Keratinocyte (primary cell): ENCODE measurements around the gene FOXE3. TPM values are rescaled to one million over a fixed set of nuclear protein-coding genes. Genes with fewer than 3 reads are reported as not detected.

Source experiments
- DNase-seq: peaks from one replicate; pipeline ENCODE4 v3.0.0-alpha.2; 2011; ENCODE audit warnings: low read depth, missing footprints, low spot score
- FAIRE-seq: peaks from 2 replicates; lab custom pipeline; 2011; peaks lifted over from hg19 to GRCh38; lab: Jason Lieb, UNC
- H2AFZ ChIP-seq: 2 replicates; pipeline ENCODE4 v1.6.0; 2012; ENCODE audit warnings: low read length, control low read depth, inconsistent platforms; ENCODE audit not compliant: control insufficient read depth
- H3K27ac ChIP-seq: 2 replicates; pipeline ENCODE4 v1.5.1; 2011; ENCODE audit warnings: low read length; ENCODE audit not compliant: control insufficient read depth, insufficient read depth
- H3K27me3 ChIP-seq: 3 replicates; pipeline ENCODE4 v1.6.0; 2011; ENCODE audit warnings: low read length; ENCODE audit not compliant: control insufficient read depth, insufficient read depth; ENCODE audit errors: extremely low read depth
- H3K36me3 ChIP-seq, 2 experiments: 2 replicates in 1 of 2; 3 replicates in 1 of 2; pipeline ENCODE4 v1.5.1; 2011; ENCODE audit warnings: low read length in 2 of 2, mild to moderate bottlenecking in 1 of 2; ENCODE audit not compliant: control insufficient read depth in 2 of 2, insufficient read depth in 2 of 2; ENCODE audit errors: extremely low read depth in 1 of 2
- H3K4me1 ChIP-seq: 3 replicates; pipeline ENCODE4 v1.5.1; 2011; ENCODE audit warnings: low read length; ENCODE audit not compliant: control insufficient read depth, insufficient read depth; ENCODE audit errors: extremely low read depth
- H3K4me2 ChIP-seq: 3 replicates; pipeline ENCODE4 v1.6.0; 2011; ENCODE audit warnings: low read depth, low read length; ENCODE audit not compliant: control insufficient read depth, insufficient read depth; ENCODE audit errors: extremely low read depth
- H3K4me3 ChIP-seq, 3 experiments: fragments of 200-600 bp in 1 of 3; sonication (generic) in 1 of 3; 2 replicates in 2 of 3; 3 replicates in 1 of 3; pipeline ENCODE4 v1.5.1; 2011 to 2016; ENCODE audit warnings: low read length in 3 of 3, mild to moderate bottlenecking in 3 of 3, control low read depth in 2 of 3, inconsistent platforms in 1 of 3, low read depth in 1 of 3, mixed read lengths in 1 of 3, mixed run types in 1 of 3, moderate library complexity in 1 of 3; ENCODE audit not compliant: control insufficient read depth in 2 of 3, insufficient read depth in 2 of 3; ENCODE audit errors: extremely low read depth in 1 of 3
- H3K79me2 ChIP-seq: 2 replicates; pipeline ENCODE4 v1.6.0; 2012; ENCODE audit warnings: low read length; ENCODE audit not compliant: control insufficient read depth, insufficient read depth
- H3K9ac ChIP-seq: 3 replicates; pipeline ENCODE4 v1.6.0; 2011; ENCODE audit warnings: low read length; ENCODE audit not compliant: control insufficient read depth, insufficient read depth; ENCODE audit errors: extremely low read depth
- H3K9me1 ChIP-seq: 3 replicates; pipeline ENCODE4 v1.6.0; 2011; ENCODE audit warnings: low read length; ENCODE audit not compliant: control insufficient read depth, insufficient read depth; ENCODE audit errors: extremely low read depth
- H3K9me3 ChIP-seq: 2 replicates; pipeline ENCODE4 v1.5.1; 2012; ENCODE audit warnings: low read depth, low read length; ENCODE audit not compliant: control insufficient read depth
- H4K20me1 ChIP-seq: 3 replicates; pipeline ENCODE4 v1.6.0; 2011; ENCODE audit warnings: low read length; ENCODE audit not compliant: control insufficient read depth, insufficient read depth; ENCODE audit errors: extremely low read depth
- CTCF ChIP-seq, 3 experiments: IDR thresholded peaks in 1 of 3; conservative IDR thresholded peaks in 1 of 3; optimal IDR thresholded peaks in 1 of 3; 2 replicates in 2 of 3; 3 replicates in 1 of 3; pipeline versions ENCODE3 to v1.5.1; 2011; ENCODE audit warnings: low read length in 3 of 3, mild to moderate bottlenecking in 3 of 3, moderate library complexity in 2 of 3, control low read depth in 1 of 3, inconsistent platforms in 1 of 3; ENCODE audit not compliant: insufficient read depth in 2 of 3; ENCODE audit errors: extremely low read depth in 1 of 3
- EZH2 ChIP-seq: IDR thresholded peaks from one replicate; pipeline ENCODE4 v1.6.1; 2012; ENCODE audit warnings: inconsistent platforms, mild to moderate bottlenecking, low read length, moderate library complexity
- dilution Hi-C: fragments of 300-500 bp; cut with MboI; formaldehyde crosslinking; loops from one replicate; pipeline ENCODE4 v1.7.0; 2020; ENCODE audit warnings: low sequenced_read_pairs; ENCODE audit not compliant: extremely low pct_ligation_motif_present
- polyA plus RNA-seq, 5 experiments: library from polyadenylated mRNA; depleted of rRNA in 3 of 5; stranded (reverse) in 3 of 5; stranded (forward) in 1 of 5; unstranded in 1 of 5; fragments of >200 nt; gene quantifications; 1 replicate in 1 of 5; 2 replicates in 3 of 5; 3 replicates in 1 of 5; pipeline versions ENCODE4 v1.2.1 to v1.2.3, GENCODE V29; 2011 to 2012; ENCODE audit warnings: missing spikeins in 2 of 5, low read depth in 1 of 5, low replicate concordance in 1 of 5

FOXE3 gene
- polyA plus RNA-seq, 1 donor (not counting 4 experiments of a cell fraction or from before 2014, with no cell fraction given) = not detected

- no peak for DNase-seq
- H3K4me3 ChIP-seq = no peak overlapping the region
- no peaks in the 10 kb centered on the region for H3K9me1 ChIP-seq
- H3K9ac ChIP-seq = no peak overlapping the region
- peaks cover 0 to 2% of the 10 kb centered on the region in 2 experiments for H3K36me3 ChIP-seq
- dilution Hi-C loops = no loop called here
- H3K79me2 ChIP-seq = no peaks in the 10 kb centered on the region
- H3K27me3 ChIP-seq = no peaks in the 10 kb centered on the region
- no peak overlapping the region for H2AFZ ChIP-seq
- no peaks in the 10 kb centered on the region for H3K9me3 ChIP-seq
- no peak overlapping the region for H3K4me2 ChIP-seq
- H4K20me1 ChIP-seq = no peaks in the 10 kb centered on the region
- TF ChIP-seq EZH2 (no peak), CTCF (optimal IDR thresholded peaks at IDR 0.05 in 1 of 3, IDR thresholded peaks at IDR 0.05 in 1 of 3, conservative IDR thresholded peaks at IDR 0.05 in 1 of 3; ENCODE audit: extremely low read depth in 1 of 3, insufficient read depth in 2 of 3, low read length in 3 of 3) (no peak)
- H3K27ac ChIP-seq = no peak overlapping the region
- peak; percentile 44 for FAIRE-seq
- H3K4me1 ChIP-seq = no peaks in the 10 kb centered on the region
These were observed 27.8 kb upstream of the FOXE3 start for GRCh38 chr1:47388030-47388890.

GRCh38 chr1:47388891-47389238 is 27.2 kb upstream of the FOXE3 start:
- peak; percentile 51 for FAIRE-seq
- dilution Hi-C loops = no loop called here
- no peak overlapping the region for H2AFZ ChIP-seq

More at GRCh38 chr1:47388891-47389238, 27.2 kb upstream of the FOXE3 start:
- no peaks in the 10 kb centered on the region for H3K9me1 ChIP-seq
- TF ChIP-seq CTCF (optimal IDR thresholded peaks at IDR 0.05 in 1 of 3, IDR thresholded peaks at IDR 0.05 in 1 of 3, conservative IDR thresholded peaks at IDR 0.05 in 1 of 3; ENCODE audit: extremely low read depth in 1 of 3, insufficient read depth in 2 of 3, low read length in 3 of 3) (peak; percentile 90 to 91 (median 90)), EZH2 (peak; percentile 56)
- no peak overlapping the region for H3K27ac ChIP-seq
- no peaks in the 10 kb centered on the region for H3K79me2 ChIP-seq
- H3K36me3 ChIP-seq = no peaks in the 10 kb centered on the region
- no peak for DNase-seq
- H4K20me1 ChIP-seq = no peaks in the 10 kb centered on the region
- H3K4me1 ChIP-seq = no peaks in the 10 kb centered on the region
- H3K27me3 ChIP-seq = no peaks in the 10 kb centered on the region
- no peak overlapping the region for H3K9ac ChIP-seq
- no peak overlapping the region for H3K4me2 ChIP-seq
- H3K9me3 ChIP-seq = no peaks in the 10 kb centered on the region
- H3K4me3 ChIP-seq = no peak overlapping the region
